Fibroblast of lung (primary cell): ENCODE results near the gene KRTAP13-2. TPM values are rescaled to one million over a fixed set of nuclear protein-coding genes. Genes with fewer than 3 reads are reported as not detected.

Source experiments
- DNase-seq, 2 donors: peaks; one replicate each; pipeline versions ENCODE4 v3.0.0 to v3.0.0-alpha.2; 2010; ENCODE audit warnings: low read depth in 2 of 2
- H2AFZ ChIP-seq: 2 replicates; pipeline ENCODE4 v1.5.1; 2012; ENCODE audit warnings: low read length, control low read depth, inconsistent platforms
- H3K27ac ChIP-seq: 2 replicates; pipeline ENCODE4 v1.5.1; 2011; ENCODE audit warnings: low read length, control low read depth; ENCODE audit not compliant: insufficient read depth
- H3K27me3 ChIP-seq: 2 replicates; pipeline ENCODE4 v1.5.1; 2011; ENCODE audit warnings: mild to moderate bottlenecking, low read length; ENCODE audit not compliant: control insufficient read depth, insufficient read depth
- H3K36me3 ChIP-seq: 2 replicates; pipeline ENCODE4 v1.5.1; 2011; ENCODE audit warnings: low read length; ENCODE audit not compliant: control insufficient read depth, insufficient read depth
- H3K4me1 ChIP-seq: 2 replicates; pipeline ENCODE4 v1.5.1; 2011; ENCODE audit warnings: low read length; ENCODE audit not compliant: control insufficient read depth, insufficient read depth; ENCODE audit errors: extremely low read depth
- H3K4me2 ChIP-seq: 2 replicates; pipeline ENCODE4 v1.5.1; 2011; ENCODE audit warnings: low read length, control low read depth; ENCODE audit not compliant: insufficient read depth; ENCODE audit errors: extremely low read depth
- H3K4me3 ChIP-seq, 4 experiments: fragments of 200-600 bp in 1 of 4; sonication (generic) in 1 of 4; replicated peaks in 1 of 4; 2 replicates each; pipeline ENCODE4 v1.5.1; 2011 to 2016; ENCODE audit warnings: low read length in 4 of 4, low read depth in 3 of 4, mild to moderate bottlenecking in 3 of 4, control low read depth in 2 of 4, inconsistent platforms in 1 of 4, mixed read lengths in 1 of 4; ENCODE audit not compliant: insufficient read depth in 1 of 4; ENCODE audit errors: control extremely low read depth in 1 of 4
- H3K79me2 ChIP-seq: 2 replicates; pipeline ENCODE4 v1.5.1; 2012; ENCODE audit warnings: mild to moderate bottlenecking, low read length, inconsistent platforms; ENCODE audit not compliant: control insufficient read depth, insufficient read depth
- H3K9ac ChIP-seq: 2 replicates; pipeline ENCODE4 v1.5.1; 2011; ENCODE audit warnings: mild to moderate bottlenecking, low read length, control low read depth; ENCODE audit not compliant: insufficient read depth
- H3K9me3 ChIP-seq: 2 replicates; pipeline ENCODE4 v1.5.1; 2012; ENCODE audit warnings: low read depth, low read length; ENCODE audit not compliant: control insufficient read depth, insufficient read depth
- H4K20me1 ChIP-seq: 2 replicates; pipeline ENCODE4 v1.5.1; 2011; ENCODE audit warnings: low read length; ENCODE audit not compliant: control insufficient read depth, insufficient read depth; ENCODE audit errors: extremely low read depth
- EZH2 ChIP-seq: IDR thresholded peaks from 2 replicates; pipeline ENCODE4 v1.5.1; 2012; ENCODE audit warnings: low read length, control low read depth, mild to moderate bottlenecking; ENCODE audit errors: missing control alignments
- polyA plus RNA-seq, 2 donors: library from polyadenylated mRNA; depleted of rRNA in 1 of 2; stranded (reverse) in 1 of 2; unstranded in 1 of 2; fragments of >200 nt; gene quantifications; 2 replicates each; pipeline ENCODE4 v1.2.1, GENCODE V29; 2011 to 2012; ENCODE audit warnings: missing spikeins in 1 of 2
- total RNA-seq: library from RNA; depleted of rRNA; stranded (reverse); fragments of >200 nt; gene quantifications from 2 replicates; pipeline ENCODE4 v1.2.1, GENCODE V29; 2014
- TF ChIP-seq, protein P1 (sequence below), 2 donors: IDR thresholded peaks in 1 of 2; conservative IDR thresholded peaks in 1 of 2; 1 replicate in 1 of 2; 2 replicates in 1 of 2; pipeline ENCODE4 v1.5.1; 2011 to 2012; ENCODE audit warnings: low read length in 2 of 2, control low read depth in 1 of 2, inconsistent platforms in 1 of 2, low read depth in 1 of 2, mild to moderate bottlenecking in 1 of 2

The KRTAP13-2 gene
- total and polyA plus RNA-seq, 2 donors (not counting 1 experiment from before 2014, with no cell fraction given), result not detected

DNA sequence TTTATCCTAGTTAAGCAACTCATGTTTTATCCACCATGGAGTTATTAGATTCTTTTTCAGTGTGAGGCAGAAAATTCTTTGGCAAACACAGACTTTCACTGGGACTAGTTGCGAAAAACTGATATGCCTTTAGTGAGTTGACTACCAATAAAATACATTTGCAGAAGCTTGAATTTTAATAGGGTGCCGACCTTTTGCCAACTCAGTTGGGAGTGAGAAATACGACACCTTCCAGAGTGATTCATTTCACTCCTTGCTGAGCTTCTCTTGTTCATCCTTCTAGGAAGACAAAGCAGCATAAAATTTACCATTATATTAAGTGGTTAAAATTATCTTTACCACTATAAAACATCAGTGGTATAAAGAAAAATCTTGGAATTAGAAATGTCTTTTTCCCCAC, 22.5 kb downstream of the KRTAP13-2 start:
- Histone ChIP-seq H3K9me3 (no peaks in the 10 kb centered on the region), H3K27ac (no peak overlapping the region), H2AFZ (no peak overlapping the region), H3K4me2 (no peak overlapping the region), H3K79me2 (no peaks in the 10 kb centered on the region), H3K36me3 (no peaks in the 10 kb centered on the region), H3K4me1 (no peaks in the 10 kb centered on the region), H3K9ac (no peak overlapping the region), H4K20me1 (no peaks in the 10 kb centered on the region), H3K4me3 (no peak overlapping the region), H3K27me3 (no peaks in the 10 kb centered on the region)
- TF ChIP-seq, protein P1, sequence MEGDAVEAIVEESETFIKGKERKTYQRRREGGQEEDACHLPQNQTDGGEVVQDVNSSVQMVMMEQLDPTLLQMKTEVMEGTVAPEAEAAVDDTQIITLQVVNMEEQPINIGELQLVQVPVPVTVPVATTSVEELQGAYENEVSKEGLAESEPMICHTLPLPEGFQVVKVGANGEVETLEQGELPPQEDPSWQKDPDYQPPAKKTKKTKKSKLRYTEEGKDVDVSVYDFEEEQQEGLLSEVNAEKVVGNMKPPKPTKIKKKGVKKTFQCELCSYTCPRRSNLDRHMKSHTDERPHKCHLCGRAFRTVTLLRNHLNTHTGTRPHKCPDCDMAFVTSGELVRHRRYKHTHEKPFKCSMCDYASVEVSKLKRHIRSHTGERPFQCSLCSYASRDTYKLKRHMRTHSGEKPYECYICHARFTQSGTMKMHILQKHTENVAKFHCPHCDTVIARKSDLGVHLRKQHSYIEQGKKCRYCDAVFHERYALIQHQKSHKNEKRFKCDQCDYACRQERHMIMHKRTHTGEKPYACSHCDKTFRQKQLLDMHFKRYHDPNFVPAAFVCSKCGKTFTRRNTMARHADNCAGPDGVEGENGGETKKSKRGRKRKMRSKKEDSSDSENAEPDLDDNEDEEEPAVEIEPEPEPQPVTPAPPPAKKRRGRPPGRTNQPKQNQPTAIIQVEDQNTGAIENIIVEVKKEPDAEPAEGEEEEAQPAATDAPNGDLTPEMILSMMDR (conservative IDR thresholded peaks at IDR 0.05 in 1 of 2, IDR thresholded peaks at IDR 0.05 in 1 of 2; ENCODE audit: low read depth in 1 of 2, low read length in 2 of 2), result no peak
- TF ChIP-seq EZH2, result no peak
- DNase-seq, result no peak

DNA sequence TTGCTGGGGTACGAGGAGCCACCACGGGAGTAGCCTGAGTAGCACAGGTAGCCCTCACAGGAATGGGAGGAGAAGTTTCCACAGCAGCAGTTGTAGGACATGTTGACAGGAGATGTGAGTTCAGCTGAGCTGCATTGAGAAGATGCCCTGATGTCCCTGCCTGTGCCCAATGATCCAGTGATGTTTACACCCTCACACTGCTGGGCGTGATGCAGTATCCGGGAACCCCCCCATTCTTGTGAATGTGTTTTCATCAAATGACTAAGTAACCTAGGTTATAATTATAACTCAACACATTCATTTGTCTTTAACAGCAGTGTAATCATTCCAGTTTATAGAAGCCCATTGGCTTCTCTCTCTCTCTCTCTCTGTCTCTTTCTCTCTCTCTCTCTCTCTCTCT, 23.6 kb downstream of the KRTAP13-2 start, which contains the start of gene KRTAP23-1:
Gene KRTAP23-1, minus strand, starts transcription at position 101 of the 400 bp plus-strand sequence. Its CDS starts 0 bp downstream, at position 101.
- Histone ChIP-seq H3K9me3 (no peaks in the 10 kb centered on the region), H3K36me3 (no peaks in the 10 kb centered on the region), H4K20me1 (no peaks in the 10 kb centered on the region), H3K4me2 (no peak within 1 kb of the TSS), H3K79me2 (no peaks in the 10 kb centered on the region), H3K4me3 (no peak within 1 kb of the TSS), H3K4me1 (no peaks in the 10 kb centered on the region), H3K27ac (no peak within 1 kb of the TSS), H3K9ac (no peak within 1 kb of the TSS), H3K27me3 (no peaks in the 10 kb centered on the region), H2AFZ (no peak within 1 kb of the TSS)
- DNase-seq, result no peak
- no peak for TF ChIP-seq EZH2
- TF ChIP-seq, protein P1 (conservative IDR thresholded peaks at IDR 0.05 in 1 of 2, IDR thresholded peaks at IDR 0.05 in 1 of 2; ENCODE audit: low read depth in 1 of 2, low read length in 2 of 2), result no peak

DNA sequence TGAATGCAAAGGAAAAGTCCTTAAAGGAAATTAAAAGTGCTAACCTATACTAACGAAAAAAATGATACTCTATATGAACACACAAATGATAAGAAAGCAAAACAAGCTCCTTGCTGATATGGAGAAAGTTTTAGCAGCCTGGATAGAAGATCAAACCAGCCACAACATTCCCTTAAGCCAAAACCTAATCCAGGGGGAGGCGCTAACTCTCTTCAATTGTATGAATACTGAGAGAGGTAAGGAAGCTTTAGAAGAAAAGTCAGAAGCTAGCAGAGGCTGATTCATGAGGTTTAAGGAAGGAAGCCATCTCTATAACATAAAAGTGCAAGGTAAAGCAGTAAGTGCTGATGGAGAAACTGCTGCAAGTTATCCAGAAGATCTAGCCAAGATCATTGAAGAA, 27.1 kb downstream of the KRTAP13-2 start:
- H4K20me1 ChIP-seq, result no peaks in the 10 kb centered on the region
- no peak overlapping the region for H2AFZ ChIP-seq
- no peaks in the 10 kb centered on the region for H3K4me1 ChIP-seq
- H3K27me3 ChIP-seq, result no peaks in the 10 kb centered on the region
- no peak overlapping the region for H3K9ac ChIP-seq
- no peaks in the 10 kb centered on the region for H3K9me3 ChIP-seq
- no peak overlapping the region for H3K27ac ChIP-seq
- no peak overlapping the region for H3K4me3 ChIP-seq
- no peaks in the 10 kb centered on the region for H3K79me2 ChIP-seq
- H3K36me3 ChIP-seq, result no peaks in the 10 kb centered on the region
- no peak for DNase-seq
- no peak for TF ChIP-seq EZH2
- TF ChIP-seq, protein P1 (conservative IDR thresholded peaks at IDR 0.05 in 1 of 2, IDR thresholded peaks at IDR 0.05 in 1 of 2; ENCODE audit: low read depth in 1 of 2, low read length in 2 of 2), result no peak
- no peak overlapping the region for H3K4me2 ChIP-seq
